Pancreas (tissue), 10 donors: ENCODE results near the gene CLIP1. TPM values are rescaled to one million over a fixed set of nuclear protein-coding genes. Genes with fewer than 3 reads are reported as not detected.

ENCODE experiments used
- ATAC-seq, 4 donors: fragments of 200-7000 bp; cut with Tn5 transposase; one replicate each; pipeline versions ENCODE4 v1.8.0 to v1.9.1; 2020; ENCODE audit warnings: mild to moderate bottlenecking in 4 of 4, moderate library complexity in 4 of 4
- DNase-seq, 6 donors: peaks; one replicate each; pipeline ENCODE4 v3.0.0-alpha.2; 2020
- FAIRE-seq: peaks from 2 replicates; lab custom pipeline; 2012; peaks lifted over from hg19 to GRCh38; lab: Jason Lieb, UNC
- H3K27ac ChIP-seq, 4 donors: fragments of 200-600 bp; sonication (generic); 1 replicate in 3 of 4; 2 replicates in 1 of 4; pipeline versions ENCODE4 v1.5.0 to v1.8.0; 2020
- H3K27me3 ChIP-seq, 4 donors: fragments of 200-600 bp; one replicate each; pipeline ENCODE4 v1.8.0; 2021
- H3K36me3 ChIP-seq, 3 donors: fragments of 200-600 bp; sonication (generic) in 1 of 3; one replicate each; pipeline versions ENCODE4 v1.5.0 to v1.8.0; 2020 to 2021
- H3K4me1 ChIP-seq, 3 donors: fragments of 200-600 bp; one replicate each; pipeline ENCODE4 v1.8.0; 2021
- H3K4me3 ChIP-seq, 4 donors: fragments of 200-600 bp; sonication (generic) in 2 of 4; one replicate each; pipeline versions ENCODE4 v1.5.0 to v1.8.0; 2020 to 2021
- H3K9me3 ChIP-seq, 4 donors: fragments of 200-600 bp; one replicate each; pipeline ENCODE4 v1.8.0; 2021
- WGBS, 2 donors: extraction: QIAGEN DNeasy Blood & Tissue Kit; methylation state at CpG; one replicate each; pipeline ENCODE4 v1.1.7; 2013; 5-methylcytosine and 5-hydroxymethylcytosine counted together
- intact Hi-C, 3 donors: fragments of 100-400 bp; cut with DNase I; formaldehyde crosslinking; loops; one replicate each; pipeline versions ENCODE4 v1.11.1 to v1.14.2; 2022
- polyA plus RNA-seq, 2 donors: library from polyadenylated mRNA; stranded (reverse); fragments of 200-250 nt; gene quantifications; one replicate each; pipeline ENCODE4 v1.2.3, GENCODE V29; 2013
- total RNA-seq, 6 donors: library from RNA; stranded (reverse); fragmentation: NEBNext Ultra II Directional in 4 of 6; extraction: Animal tissue kit (Norgen Biotek cat#: 25700) in 4 of 6; gene quantifications; one replicate each; pipeline versions ENCODE4 v1.2.1 to v1.2.4, GENCODE V29; 2021 to 2023
- TF ChIP-seq, protein P1 (sequence below), 4 donors: fragments of 200-600 bp; sonication (generic) in 3 of 4; IDR thresholded peaks; one replicate each; pipeline versions ENCODE4 v1.5.0 to v1.8.0; 2021; ENCODE audit warnings: antibody characterized with exemption in 4 of 4
- donor health status: healthy with polysubstance abuse.
- donor health status: DM: no; HTN: no; CAD: no; lungs with moderate emphysema.
- donor health status: DM: no; HTN: no; CAD: no.
- donor health status: control.
- donor health status: control.
- donor health status: Bipolar disorder and iron deficiency.
- donor health status: DM: yes; HTN: yes; CAD: no.
- donor health status: DM: no; HTN: no; CAD: no.
- donor health status: DM: no; HTN: no; CAD: no.
- donor health status: DM: yes; HTN: yes; CAD: no.

Gene CLIP1
- total and polyA plus RNA-seq, 8 donors, result 17.1 to 43.9 (median 30.7) TPM

DNA sequence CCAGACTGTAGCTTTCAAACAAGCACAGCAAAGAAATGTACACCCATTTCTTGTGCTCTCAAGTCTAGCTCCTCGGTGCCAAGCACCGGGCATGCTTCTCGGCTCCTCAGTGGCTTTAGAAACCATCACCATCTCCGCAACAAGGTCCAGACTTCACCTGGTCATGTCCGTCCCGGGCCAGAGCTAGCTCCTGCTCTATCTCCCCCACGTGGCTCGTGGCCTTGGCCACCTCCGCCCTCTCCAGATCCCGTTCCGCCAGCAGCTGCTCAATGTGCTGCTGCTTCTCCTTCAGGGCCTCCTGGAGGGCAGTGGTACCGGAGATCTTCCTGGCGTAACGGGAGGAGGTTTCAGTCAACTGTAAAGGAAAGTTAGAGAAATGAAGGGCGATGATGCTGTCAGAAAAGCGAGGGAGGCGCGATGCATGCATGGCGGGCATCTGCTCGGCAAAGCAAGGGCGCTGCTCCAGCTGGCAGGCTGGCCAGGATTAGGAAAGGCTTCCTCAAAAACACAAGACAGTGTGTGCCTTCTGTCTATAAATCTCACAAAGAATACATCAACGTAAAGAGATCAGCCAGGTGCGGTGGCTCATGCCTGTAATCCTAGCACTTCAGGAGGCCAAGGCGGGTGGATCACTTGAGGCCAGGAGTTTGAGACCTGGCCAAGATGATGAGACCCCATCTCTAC is 67.4 kb downstream of the CLIP1 start:
- Histone ChIP-seq H3K27me3 (no peaks in the 10 kb centered on the region), H3K4me1 (no peaks in the 10 kb centered on the region), H3K9me3 (no peaks in the 10 kb centered on the region), H3K36me3 (peaks cover 8 to 58% (median 10%) of the 10 kb centered on the region in 3 donors), H3K27ac (no peak overlapping the region), H3K4me3 (no peak overlapping the region)
- intact Hi-C loops, result no loop called here
- WGBS, 2 donors, result 87 to 89% methylated on average over 24 of the region's 24 CpGs
- DNase-seq (no peak), FAIRE-seq (no peak), ATAC-seq (no peak)
- TF ChIP-seq, protein P1, sequence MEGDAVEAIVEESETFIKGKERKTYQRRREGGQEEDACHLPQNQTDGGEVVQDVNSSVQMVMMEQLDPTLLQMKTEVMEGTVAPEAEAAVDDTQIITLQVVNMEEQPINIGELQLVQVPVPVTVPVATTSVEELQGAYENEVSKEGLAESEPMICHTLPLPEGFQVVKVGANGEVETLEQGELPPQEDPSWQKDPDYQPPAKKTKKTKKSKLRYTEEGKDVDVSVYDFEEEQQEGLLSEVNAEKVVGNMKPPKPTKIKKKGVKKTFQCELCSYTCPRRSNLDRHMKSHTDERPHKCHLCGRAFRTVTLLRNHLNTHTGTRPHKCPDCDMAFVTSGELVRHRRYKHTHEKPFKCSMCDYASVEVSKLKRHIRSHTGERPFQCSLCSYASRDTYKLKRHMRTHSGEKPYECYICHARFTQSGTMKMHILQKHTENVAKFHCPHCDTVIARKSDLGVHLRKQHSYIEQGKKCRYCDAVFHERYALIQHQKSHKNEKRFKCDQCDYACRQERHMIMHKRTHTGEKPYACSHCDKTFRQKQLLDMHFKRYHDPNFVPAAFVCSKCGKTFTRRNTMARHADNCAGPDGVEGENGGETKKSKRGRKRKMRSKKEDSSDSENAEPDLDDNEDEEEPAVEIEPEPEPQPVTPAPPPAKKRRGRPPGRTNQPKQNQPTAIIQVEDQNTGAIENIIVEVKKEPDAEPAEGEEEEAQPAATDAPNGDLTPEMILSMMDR (IDR thresholded peaks at IDR 0.05), result no peak

DNA sequence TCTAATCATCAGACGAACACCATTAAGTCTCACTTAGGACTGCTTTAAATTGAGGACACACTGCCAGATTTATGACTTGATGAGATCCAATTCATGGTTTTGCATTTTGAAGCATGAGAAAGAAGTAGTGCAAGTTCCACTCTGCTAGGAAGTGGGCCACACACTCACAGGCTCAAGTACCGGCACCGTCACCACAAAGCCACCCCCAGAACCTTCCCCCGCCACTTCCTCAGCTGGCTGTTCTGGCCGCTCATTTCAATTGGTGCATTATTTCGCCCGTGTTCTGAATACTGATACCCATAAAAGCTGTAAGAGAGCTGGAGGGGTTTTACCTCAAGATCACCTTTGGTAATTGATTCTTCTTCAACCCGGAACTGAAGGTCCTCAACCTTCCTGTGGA is 70.1 kb downstream of the CLIP1 start:
- ATAC-seq (no peak), FAIRE-seq (no peak), DNase-seq (no peak)
- H3K9me3 ChIP-seq, result no peaks in the 10 kb centered on the region
- TF ChIP-seq, protein P1 (IDR thresholded peaks at IDR 0.05), result no peak
- H3K4me3 ChIP-seq, result no peak overlapping the region
- H3K27ac ChIP-seq, result no peak overlapping the region
- WGBS, 2 donors, result 96 to 97% methylated on average over 8 of the region's 8 CpGs
- intact Hi-C loops, result no loop called here
- H3K4me1 ChIP-seq, result no peaks in the 10 kb centered on the region
- H3K27me3 ChIP-seq, result no peaks in the 10 kb centered on the region
- H3K36me3 ChIP-seq, result peaks cover 6 to 53% (median 8%) of the 10 kb centered on the region in 3 donors

DNA sequence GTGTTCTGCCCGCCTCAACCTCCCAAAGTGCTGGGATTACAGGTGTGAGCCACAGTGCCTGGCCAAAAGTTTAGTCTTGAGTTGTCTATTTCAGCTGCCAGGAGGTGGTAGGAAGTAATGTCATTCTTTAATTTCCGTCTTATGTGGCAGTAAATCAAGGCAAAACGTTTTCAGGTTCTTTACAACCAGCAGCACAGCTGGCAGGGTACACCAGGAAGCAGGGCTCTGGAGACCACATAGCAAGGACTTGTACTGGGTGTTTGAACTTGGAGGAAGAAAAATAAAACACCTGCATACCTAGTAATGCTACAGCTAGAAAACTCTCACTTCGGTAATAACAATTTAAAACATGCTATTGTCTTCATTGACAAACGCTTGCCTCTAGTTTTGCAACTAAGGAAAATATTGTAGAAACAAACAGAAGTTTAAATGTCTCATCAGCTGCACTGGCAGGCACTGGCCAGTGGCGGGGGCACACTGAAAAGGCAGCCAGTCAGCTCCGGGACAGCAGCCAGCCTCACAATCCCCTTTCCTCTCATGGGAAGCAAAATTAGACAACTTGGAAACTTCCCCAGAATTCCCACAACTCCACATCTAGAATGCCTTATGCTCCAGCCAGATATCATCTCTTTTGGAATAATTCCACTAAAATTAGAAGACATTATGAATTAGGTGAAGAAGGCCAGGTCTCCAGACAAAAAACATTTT is 72.2 kb downstream of the CLIP1 start:
- Histone ChIP-seq H3K27ac (no peak overlapping the region), H3K36me3 (peaks cover 8 to 55% (median 10%) of the 10 kb centered on the region in 3 donors), H3K4me1 (no peaks in the 10 kb centered on the region), H3K27me3 (no peaks in the 10 kb centered on the region), H3K9me3 (no peaks in the 10 kb centered on the region), H3K4me3 (no peak overlapping the region)
- TF ChIP-seq, protein P1 (IDR thresholded peaks at IDR 0.05), result no peak
- intact Hi-C loops, result no loop called here
- WGBS, 2 donors, result 71 to 77% methylated on average over 7 of the region's 7 CpGs
- FAIRE-seq (no peak), DNase-seq (no peak), ATAC-seq (peak in 2 of 4 donors; percentile 21 to 59)

DNA sequence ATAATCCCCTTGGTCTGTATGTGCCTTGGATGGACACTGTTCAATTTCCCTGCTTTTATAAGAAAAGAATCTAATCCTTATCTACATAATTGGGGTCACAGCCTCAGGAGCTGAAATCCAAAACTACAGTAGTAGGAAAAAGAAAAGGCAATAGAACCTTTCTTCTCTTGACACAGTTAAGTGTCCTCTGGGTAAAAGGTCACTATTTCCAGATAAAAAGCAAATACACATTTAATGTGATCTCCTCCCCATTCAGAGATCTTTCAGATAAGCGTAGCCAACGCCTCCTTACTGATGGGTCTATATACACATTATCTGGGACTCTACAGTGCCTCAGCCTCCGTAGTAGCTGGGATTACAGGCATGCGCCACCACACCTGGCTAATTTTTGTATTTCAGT is 73.4 kb downstream of the CLIP1 start:
- DNase-seq (no peak), FAIRE-seq (no peak), ATAC-seq (no peak)
- H3K36me3 ChIP-seq, result peaks cover 8 to 43% (median 10%) of the 10 kb centered on the region in 3 donors
- H3K9me3 ChIP-seq, result no peaks in the 10 kb centered on the region
- intact Hi-C loops, result no loop called here
- no peaks in the 10 kb centered on the region for H3K4me1 ChIP-seq
- H3K27ac ChIP-seq, result no peak overlapping the region
- WGBS, 2 donors, result 87 to 88% methylated on average over 4 of the region's 4 CpGs
- no peak overlapping the region for H3K4me3 ChIP-seq
- H3K27me3 ChIP-seq, result no peaks in the 10 kb centered on the region
- TF ChIP-seq, protein P1 (IDR thresholded peaks at IDR 0.05), result no peak

DNA sequence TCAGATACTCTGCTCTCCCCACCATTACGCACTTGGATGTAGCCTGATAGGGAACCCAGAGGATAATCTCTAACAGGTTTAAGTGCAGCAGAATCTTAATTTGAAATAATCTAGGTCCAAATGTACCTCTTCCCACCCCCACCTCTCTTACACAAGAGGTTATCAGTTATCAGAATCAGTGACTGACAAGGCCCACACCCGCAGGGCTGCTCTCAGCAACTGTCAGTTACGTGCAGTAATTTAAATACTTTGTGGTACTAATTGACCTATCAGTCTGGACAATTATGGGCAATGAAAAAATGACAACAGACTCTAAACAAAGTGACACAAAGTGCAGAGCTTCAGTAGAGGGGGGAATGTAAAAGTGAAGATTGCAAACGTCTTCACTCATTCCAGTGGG is 74.0 kb downstream of the CLIP1 start:
- no peak for DNase-seq

More for the DNA sequence above, 74.0 kb downstream of the CLIP1 start:
- FAIRE-seq (no peak), ATAC-seq (no peak)
- H3K4me1 ChIP-seq, result no peaks in the 10 kb centered on the region
- H3K9me3 ChIP-seq, result no peaks in the 10 kb centered on the region
- intact Hi-C loops, result no loop called here
- H3K36me3 ChIP-seq, result peaks cover 2 to 37% (median 10%) of the 10 kb centered on the region in 3 donors
- H3K4me3 ChIP-seq, result no peak overlapping the region
- no peak overlapping the region for H3K27ac ChIP-seq
- 85 to 86% methylated on average over 4 of the region's 4 CpGs for WGBS, 2 donors
- TF ChIP-seq, protein P1 (IDR thresholded peaks at IDR 0.05), result no peak
- H3K27me3 ChIP-seq, result no peaks in the 10 kb centered on the region
